Endodermal cell (in vitro differentiated cells): Measurements from ENCODE around the gene APOC3. TPM values are rescaled to one million over a fixed set of nuclear protein-coding genes. Genes with fewer than 3 reads are reported as not detected.

Experiments
- DNase-seq: peaks from one replicate; pipeline ENCODE4 v3.0.0-alpha.2; 2017
- H3K27ac ChIP-seq: 2 replicates; pipeline ENCODE4 v1.5.1; 2013; ENCODE audit warnings: mild to moderate bottlenecking, low read depth, low read length, moderate library complexity
- H3K27me3 ChIP-seq: 2 replicates; pipeline ENCODE4 v1.6.1; 2013; ENCODE audit warnings: mild to moderate bottlenecking, low read length, moderate library complexity; ENCODE audit not compliant: insufficient read depth, control insufficient read depth, poor library complexity, severe bottlenecking
- H3K36me3 ChIP-seq: 2 replicates; pipeline ENCODE4 v1.7.0; 2013; ENCODE audit warnings: mild to moderate bottlenecking, low read length, moderate library complexity; ENCODE audit not compliant: control insufficient read depth, insufficient read depth
- H3K4me1 ChIP-seq: one replicate; pipeline ENCODE4 v1.7.0; 2013; ENCODE audit warnings: low read length; ENCODE audit not compliant: control insufficient read depth, insufficient read depth
- H3K4me3 ChIP-seq: 2 replicates; pipeline ENCODE4 v1.5.1; 2013; ENCODE audit warnings: mild to moderate bottlenecking, low read length, moderate library complexity
- H3K9ac ChIP-seq: 2 replicates; pipeline ENCODE4 v1.6.1; 2013; ENCODE audit warnings: mild to moderate bottlenecking, low read length, moderate library complexity; ENCODE audit not compliant: poor library complexity, severe bottlenecking; ENCODE audit errors: extremely low read depth
- H3K9me3 ChIP-seq: 2 replicates; pipeline ENCODE4 v1.6.1; 2013; ENCODE audit warnings: mild to moderate bottlenecking, low read length, moderate library complexity; ENCODE audit not compliant: control insufficient read depth
- H3K27ac Mint-ChIP-seq: 2 replicates; pipeline ENCODE4 v1.8.0; 2020; ENCODE audit warnings: mixed read lengths
- H3K27me3 Mint-ChIP-seq: 2 replicates; pipeline ENCODE4 v1.8.0; 2021; ENCODE audit warnings: mild to moderate bottlenecking, mixed read lengths; ENCODE audit not compliant: insufficient read depth
- H3K36me3 Mint-ChIP-seq: 2 replicates; pipeline ENCODE4 v1.8.0; 2020; ENCODE audit warnings: low read depth, mixed read lengths
- H3K4me1 Mint-ChIP-seq: 2 replicates; pipeline ENCODE4 v1.8.0; 2020; ENCODE audit warnings: mixed read lengths
- H3K4me3 Mint-ChIP-seq: 2 replicates; pipeline ENCODE4 v1.8.0; 2020; ENCODE audit warnings: mild to moderate bottlenecking, moderate library complexity, mixed read lengths
- H3K9me3 Mint-ChIP-seq: 2 replicates; pipeline ENCODE4 v1.8.0; 2020; ENCODE audit warnings: mild to moderate bottlenecking, mixed read lengths
- CTCF ChIP-seq: fragments of 200-600 bp; sonication (generic); conservative IDR thresholded peaks from 2 replicates; pipeline ENCODE4 v1.5.0; 2021; ENCODE audit warnings: antibody characterized with exemption, mild to moderate bottlenecking
- whole genome bisulfite sequencing, 2 experiments: methylation state at CpG; one replicate each; pipeline versions ENCODE4 v1.1.5 to v1.1.7; 2013; ENCODE audit warnings: missing lambda C conversion rate in 2 of 2, mixed read lengths in 1 of 2; ENCODE audit not compliant: insufficient coverage in 1 of 2, insufficient read length in 1 of 2; 5-methylcytosine and 5-hydroxymethylcytosine counted together
- total RNA-seq, 2 donors: library from RNA; stranded (reverse); fragmentation: NEBNext Ultra II Directional in 1 of 2; extraction: Animal tissue kit (Norgen Biotek cat#: 25700) in 1 of 2; gene quantifications; 2 replicates in 1 of 2; 3 replicates in 1 of 2; pipeline ENCODE4 v1.2.1, GENCODE V29; 2021

APOC3 gene
- total RNA-seq, 2 donors from 2014 or later: not detected

DNA sequence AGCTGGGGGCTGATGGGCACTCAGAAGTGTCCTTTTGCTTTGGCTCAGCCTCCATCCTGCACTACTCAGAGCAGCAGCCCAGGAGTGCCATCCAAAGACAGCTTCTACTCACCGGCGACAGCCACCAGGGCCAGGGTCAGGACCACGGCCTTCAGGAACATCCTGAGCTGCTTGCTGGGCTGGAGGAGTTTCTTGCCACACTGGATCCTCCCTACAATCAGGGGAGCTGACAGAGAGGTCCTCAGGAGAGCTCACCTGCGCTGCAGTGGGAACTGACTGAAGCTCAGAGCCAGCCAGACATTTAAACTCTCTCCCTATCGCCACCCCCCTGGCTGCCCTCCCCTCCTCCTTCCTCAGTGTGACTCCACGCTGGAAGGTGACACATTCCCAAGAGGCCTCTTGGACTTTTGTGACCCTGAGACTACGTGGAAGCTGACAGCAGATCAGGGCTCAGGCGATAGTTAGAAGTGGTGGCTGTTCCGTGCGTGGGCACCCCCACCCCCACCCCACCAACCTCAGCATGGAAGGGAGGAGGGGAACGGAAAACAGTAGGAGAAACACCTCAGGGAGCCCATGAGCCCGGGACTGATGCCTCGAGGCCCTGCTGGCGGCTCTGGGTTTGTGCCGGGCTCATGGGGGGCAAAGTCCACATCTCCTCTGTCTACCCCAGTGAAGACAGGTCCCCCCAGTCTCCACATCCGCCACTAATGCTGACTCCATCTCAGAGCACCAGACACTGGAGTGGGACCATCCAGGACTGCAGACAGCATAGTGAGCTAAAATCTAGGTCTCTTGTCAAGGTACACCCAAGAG, 6.5 kb upstream of the APOC3 start, which contains the start of gene APOA4:
TSS of gene APOA4 (minus strand) at position 274 of the 813 bp plus-strand sequence. CDS start at position 161, 113 bp downstream.
- no peak for TF ChIP-seq CTCF
- H3K4me1 ChIP-seq: peaks cover 23% of the 10 kb centered on the region
- H3K27ac ChIP-seq: no peak within 1 kb of the TSS
- no peaks in the 10 kb centered on the region for H3K9me3 Mint-ChIP-seq
- H3K4me3 ChIP-seq: no peak within 1 kb of the TSS
- H3K9ac ChIP-seq: no peak within 1 kb of the TSS
- WGBS, 2 experiments: 67 to 82% methylated on average over 8 to 15 of the region's 16 CpGs
- no peak within 1 kb of the TSS for H3K4me3 Mint-ChIP-seq
- no peaks in the 10 kb centered on the region for H3K36me3 ChIP-seq
- H3K36me3 Mint-ChIP-seq: no peaks in the 10 kb centered on the region
- peaks cover 10% of the 10 kb centered on the region for H3K4me1 Mint-ChIP-seq
- H3K27ac Mint-ChIP-seq: peak within 1 kb of the TSS; percentile 30
- DNase-seq: no peak
- H3K9me3 ChIP-seq: no peaks in the 10 kb centered on the region
- peaks cover 2% of the 10 kb centered on the region for H3K27me3 Mint-ChIP-seq
- H3K27me3 ChIP-seq: no peaks in the 10 kb centered on the region

DNA sequence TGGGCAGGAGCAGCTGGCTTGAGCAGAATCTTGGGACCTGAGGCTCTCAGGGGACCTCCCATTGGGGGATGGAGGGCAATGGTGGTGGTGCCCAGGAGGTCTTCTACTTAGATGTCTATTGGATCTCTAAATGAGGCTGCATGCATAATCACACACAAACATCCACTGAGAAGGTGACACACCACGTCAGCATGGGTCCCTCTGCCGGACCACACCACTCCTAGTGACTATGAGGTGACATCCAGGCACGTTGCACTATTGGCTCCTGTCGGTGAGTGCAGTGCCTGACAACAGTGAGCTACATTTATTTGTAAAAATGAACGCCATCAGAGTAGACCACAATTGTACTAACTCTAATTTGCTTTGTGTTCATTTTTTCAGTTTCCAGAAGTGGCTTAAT, 4.3 kb upstream of the APOC3 start:
- Histone ChIP-seq H3K4me1 (peaks cover 23% of the 10 kb centered on the region), H3K36me3 (no peaks in the 10 kb centered on the region), H3K4me3 (no peak overlapping the region), H3K9me3 (no peaks in the 10 kb centered on the region), H3K27ac (no peak overlapping the region), H3K9ac (no peak overlapping the region), H3K27me3 (no peaks in the 10 kb centered on the region)
- H3K27me3 Mint-ChIP-seq: peaks cover 2% of the 10 kb centered on the region
- DNase-seq: no peak
- no peak overlapping the region for H3K4me3 Mint-ChIP-seq
- H3K9me3 Mint-ChIP-seq: no peaks in the 10 kb centered on the region
- TF ChIP-seq CTCF: no peak
- WGBS, 2 experiments: 91 to 94% methylated on average over 5 of the region's 5 CpGs
- H3K4me1 Mint-ChIP-seq: peaks cover 10% of the 10 kb centered on the region
- H3K27ac Mint-ChIP-seq: no peak overlapping the region
- no peaks in the 10 kb centered on the region for H3K36me3 Mint-ChIP-seq

DNA sequence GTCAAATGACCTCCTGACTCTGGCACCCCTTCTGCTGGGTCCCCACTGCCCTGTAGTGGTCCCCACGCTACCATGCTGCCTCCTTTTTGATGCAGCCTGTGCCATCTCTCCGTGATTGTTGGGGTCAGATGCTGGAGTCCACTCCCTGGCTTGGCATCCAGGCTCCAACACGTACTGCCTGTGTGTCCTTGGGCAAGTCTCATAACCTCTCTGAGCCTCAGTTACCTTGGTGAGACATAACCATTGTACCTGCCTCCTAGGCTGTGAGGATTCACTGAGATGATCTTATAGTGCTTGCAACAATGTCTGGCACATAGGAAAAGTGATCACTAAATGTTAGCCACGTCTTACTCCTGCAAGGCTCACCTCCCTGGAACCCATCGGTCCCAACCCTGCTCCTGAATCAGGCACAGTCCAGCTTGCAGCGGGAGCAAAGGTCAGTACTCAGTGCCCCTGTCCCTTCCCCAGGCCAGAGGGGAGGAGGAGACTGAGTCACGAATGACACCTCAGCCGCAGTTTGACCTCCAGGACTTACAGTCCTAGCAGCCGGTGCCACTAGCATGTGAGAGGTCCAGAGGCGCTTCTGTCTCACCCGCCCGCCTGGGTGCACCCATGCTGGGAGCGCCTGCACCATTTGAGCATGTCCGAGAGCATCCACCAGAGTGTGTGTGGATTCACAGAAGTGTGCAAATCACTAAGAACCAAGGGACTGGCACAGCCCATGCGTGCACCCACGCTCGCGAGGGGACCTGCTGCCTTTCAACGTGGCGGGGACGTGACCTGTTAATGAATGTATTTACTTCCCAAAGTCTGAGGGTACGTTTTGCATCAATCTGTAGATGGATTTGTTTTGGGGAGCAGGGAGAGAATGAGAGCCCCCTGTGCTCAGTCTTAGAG, 3.6 kb upstream of the APOC3 start:
- Histone ChIP-seq H3K4me1 (peaks cover 23% of the 10 kb centered on the region), H3K4me3 (no peak overlapping the region), H3K9ac (no peak overlapping the region), H3K27me3 (no peaks in the 10 kb centered on the region), H3K9me3 (no peaks in the 10 kb centered on the region), H3K27ac (no peak overlapping the region), H3K36me3 (no peaks in the 10 kb centered on the region)
- Mint-ChIP-seq H3K4me3 (no peak overlapping the region), H3K4me1 (peaks cover 10% of the 10 kb centered on the region), H3K9me3 (no peaks in the 10 kb centered on the region), H3K27ac (no peak overlapping the region), H3K27me3 (peaks cover 2% of the 10 kb centered on the region), H3K36me3 (no peaks in the 10 kb centered on the region)
- 85 to 87% methylated on average over 21 to 22 of the region's 22 CpGs for WGBS, 2 experiments
- no peak for TF ChIP-seq CTCF
- DNase-seq: no peak
